Endodermal cell (in vitro differentiated cells): Measurements from ENCODE around the gene KCP. TPM values are rescaled to one million over a fixed set of nuclear protein-coding genes. Genes with fewer than 3 reads are reported as not detected.

ENCODE experiments used
- DNase-seq: peaks from one replicate; pipeline ENCODE4 v3.0.0-alpha.2; 2017
- H3K27ac ChIP-seq: 2 replicates; pipeline ENCODE4 v1.5.1; 2013; ENCODE audit warnings: mild to moderate bottlenecking, low read depth, low read length, moderate library complexity
- H3K27me3 ChIP-seq: 2 replicates; pipeline ENCODE4 v1.6.1; 2013; ENCODE audit warnings: mild to moderate bottlenecking, low read length, moderate library complexity; ENCODE audit not compliant: insufficient read depth, control insufficient read depth, poor library complexity, severe bottlenecking
- H3K36me3 ChIP-seq: 2 replicates; pipeline ENCODE4 v1.7.0; 2013; ENCODE audit warnings: mild to moderate bottlenecking, low read length, moderate library complexity; ENCODE audit not compliant: control insufficient read depth, insufficient read depth
- H3K4me1 ChIP-seq: one replicate; pipeline ENCODE4 v1.7.0; 2013; ENCODE audit warnings: low read length; ENCODE audit not compliant: control insufficient read depth, insufficient read depth
- H3K4me3 ChIP-seq: 2 replicates; pipeline ENCODE4 v1.5.1; 2013; ENCODE audit warnings: mild to moderate bottlenecking, low read length, moderate library complexity
- H3K9ac ChIP-seq: 2 replicates; pipeline ENCODE4 v1.6.1; 2013; ENCODE audit warnings: mild to moderate bottlenecking, low read length, moderate library complexity; ENCODE audit not compliant: poor library complexity, severe bottlenecking; ENCODE audit errors: extremely low read depth
- H3K9me3 ChIP-seq: 2 replicates; pipeline ENCODE4 v1.6.1; 2013; ENCODE audit warnings: mild to moderate bottlenecking, low read length, moderate library complexity; ENCODE audit not compliant: control insufficient read depth
- H3K27ac Mint-ChIP-seq: 2 replicates; pipeline ENCODE4 v1.8.0; 2020; ENCODE audit warnings: mixed read lengths
- H3K27me3 Mint-ChIP-seq: 2 replicates; pipeline ENCODE4 v1.8.0; 2021; ENCODE audit warnings: mild to moderate bottlenecking, mixed read lengths; ENCODE audit not compliant: insufficient read depth
- H3K36me3 Mint-ChIP-seq: 2 replicates; pipeline ENCODE4 v1.8.0; 2020; ENCODE audit warnings: low read depth, mixed read lengths
- H3K4me1 Mint-ChIP-seq: 2 replicates; pipeline ENCODE4 v1.8.0; 2020; ENCODE audit warnings: mixed read lengths
- H3K4me3 Mint-ChIP-seq: 2 replicates; pipeline ENCODE4 v1.8.0; 2020; ENCODE audit warnings: mild to moderate bottlenecking, moderate library complexity, mixed read lengths
- H3K9me3 Mint-ChIP-seq: 2 replicates; pipeline ENCODE4 v1.8.0; 2020; ENCODE audit warnings: mild to moderate bottlenecking, mixed read lengths
- WGBS, 2 experiments: methylation state at CpG; one replicate each; pipeline versions ENCODE4 v1.1.5 to v1.1.7; 2013; ENCODE audit warnings: missing lambda C conversion rate in 2 of 2, mixed read lengths in 1 of 2; ENCODE audit not compliant: insufficient coverage in 1 of 2, insufficient read length in 1 of 2; 5-methylcytosine and 5-hydroxymethylcytosine counted together
- total RNA-seq, 2 donors: library from RNA; stranded (reverse); fragmentation: NEBNext Ultra II Directional in 1 of 2; extraction: Animal tissue kit (Norgen Biotek cat#: 25700) in 1 of 2; gene quantifications; 2 replicates in 1 of 2; 3 replicates in 1 of 2; pipeline ENCODE4 v1.2.1, GENCODE V29; 2021
- TF ChIP-seq, protein P1 (sequence below): fragments of 200-600 bp; sonication (generic); conservative IDR thresholded peaks from 2 replicates; pipeline ENCODE4 v1.5.0; 2021; ENCODE audit warnings: antibody characterized with exemption, mild to moderate bottlenecking

Gene KCP
- total RNA-seq, 2 donors from 2014 or later = 21.1 to 33.3 TPM

DNA sequence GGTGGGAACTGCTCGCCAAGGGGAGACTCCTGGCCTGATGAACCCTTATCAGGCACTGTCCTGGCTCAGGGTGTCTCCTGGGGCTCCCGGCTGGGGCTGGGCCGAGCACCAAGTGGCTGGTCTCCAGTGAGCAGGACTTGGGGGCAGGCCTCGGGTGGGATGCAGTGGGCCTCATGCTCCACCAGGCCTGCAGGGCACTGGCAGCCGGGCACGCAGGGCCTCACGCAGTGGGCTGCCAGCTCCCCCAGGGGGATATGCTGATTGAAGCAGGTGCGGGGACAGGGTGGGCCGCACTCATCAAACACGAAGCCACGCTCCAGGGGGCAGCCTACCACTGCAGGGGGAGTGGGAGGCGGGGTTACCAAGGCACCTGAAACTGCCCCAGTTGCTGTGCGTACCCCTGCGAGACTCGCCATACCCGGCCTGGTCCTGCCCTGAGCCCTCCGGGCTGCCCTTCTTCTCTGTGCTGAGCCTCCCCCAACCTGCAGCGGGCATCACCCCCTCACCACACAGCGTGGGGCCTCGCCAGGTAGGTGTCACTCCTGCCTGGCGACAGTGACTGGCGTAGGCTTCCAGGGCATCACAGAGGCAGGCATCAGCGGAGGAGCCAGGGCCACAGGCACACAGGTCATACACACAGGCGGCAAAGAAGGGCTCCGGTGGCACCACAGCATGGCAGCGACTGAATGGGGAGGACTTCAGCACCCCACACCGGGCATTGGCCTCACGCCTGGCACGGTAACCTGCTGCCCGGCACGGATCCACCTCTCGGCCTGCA is 33.3 kb downstream of the KCP start:
- Histone ChIP-seq H3K4me1 (no peaks in the 10 kb centered on the region), H3K4me3 (no peak overlapping the region), H3K36me3 (no peaks in the 10 kb centered on the region), H3K27me3 (no peaks in the 10 kb centered on the region), H3K27ac (no peak overlapping the region), H3K9me3 (no peaks in the 10 kb centered on the region), H3K9ac (no peak overlapping the region)
- Mint-ChIP-seq H3K9me3 (no peaks in the 10 kb centered on the region), H3K27me3 (peaks cover 2% of the 10 kb centered on the region), H3K27ac (no peak overlapping the region), H3K4me3 (no peak overlapping the region), H3K36me3 (no peaks in the 10 kb centered on the region), H3K4me1 (no peaks in the 10 kb centered on the region)
- WGBS, 2 experiments = 91 to 93% methylated on average over 27 to 32 of the region's 32 CpGs
- TF ChIP-seq, protein P1, sequence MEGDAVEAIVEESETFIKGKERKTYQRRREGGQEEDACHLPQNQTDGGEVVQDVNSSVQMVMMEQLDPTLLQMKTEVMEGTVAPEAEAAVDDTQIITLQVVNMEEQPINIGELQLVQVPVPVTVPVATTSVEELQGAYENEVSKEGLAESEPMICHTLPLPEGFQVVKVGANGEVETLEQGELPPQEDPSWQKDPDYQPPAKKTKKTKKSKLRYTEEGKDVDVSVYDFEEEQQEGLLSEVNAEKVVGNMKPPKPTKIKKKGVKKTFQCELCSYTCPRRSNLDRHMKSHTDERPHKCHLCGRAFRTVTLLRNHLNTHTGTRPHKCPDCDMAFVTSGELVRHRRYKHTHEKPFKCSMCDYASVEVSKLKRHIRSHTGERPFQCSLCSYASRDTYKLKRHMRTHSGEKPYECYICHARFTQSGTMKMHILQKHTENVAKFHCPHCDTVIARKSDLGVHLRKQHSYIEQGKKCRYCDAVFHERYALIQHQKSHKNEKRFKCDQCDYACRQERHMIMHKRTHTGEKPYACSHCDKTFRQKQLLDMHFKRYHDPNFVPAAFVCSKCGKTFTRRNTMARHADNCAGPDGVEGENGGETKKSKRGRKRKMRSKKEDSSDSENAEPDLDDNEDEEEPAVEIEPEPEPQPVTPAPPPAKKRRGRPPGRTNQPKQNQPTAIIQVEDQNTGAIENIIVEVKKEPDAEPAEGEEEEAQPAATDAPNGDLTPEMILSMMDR = no peak
- no peak for DNase-seq

GRCh38 chr7:128876586-128876977 is 33.9 kb downstream of the KCP start:
- no peaks in the 10 kb centered on the region for H3K4me1 Mint-ChIP-seq
- H3K36me3 ChIP-seq = no peaks in the 10 kb centered on the region
- no peak overlapping the region for H3K27ac Mint-ChIP-seq
- no peak overlapping the region for H3K9ac ChIP-seq
- TF ChIP-seq, protein P1 = no peak
- no peak overlapping the region for H3K4me3 Mint-ChIP-seq
- no peaks in the 10 kb centered on the region for H3K9me3 ChIP-seq
- no peaks in the 10 kb centered on the region for H3K9me3 Mint-ChIP-seq
- no peak overlapping the region for H3K4me3 ChIP-seq
- DNase-seq = no peak
- H3K27ac ChIP-seq = no peak overlapping the region
- H3K27me3 Mint-ChIP-seq = peaks cover 8% of the 10 kb centered on the region
- no peaks in the 10 kb centered on the region for H3K4me1 ChIP-seq
- no peaks in the 10 kb centered on the region for H3K27me3 ChIP-seq
- H3K36me3 Mint-ChIP-seq = no peaks in the 10 kb centered on the region
- 80 to 87% methylated on average over 1 to 5 of the region's 5 CpGs for WGBS, 2 experiments

DNA sequence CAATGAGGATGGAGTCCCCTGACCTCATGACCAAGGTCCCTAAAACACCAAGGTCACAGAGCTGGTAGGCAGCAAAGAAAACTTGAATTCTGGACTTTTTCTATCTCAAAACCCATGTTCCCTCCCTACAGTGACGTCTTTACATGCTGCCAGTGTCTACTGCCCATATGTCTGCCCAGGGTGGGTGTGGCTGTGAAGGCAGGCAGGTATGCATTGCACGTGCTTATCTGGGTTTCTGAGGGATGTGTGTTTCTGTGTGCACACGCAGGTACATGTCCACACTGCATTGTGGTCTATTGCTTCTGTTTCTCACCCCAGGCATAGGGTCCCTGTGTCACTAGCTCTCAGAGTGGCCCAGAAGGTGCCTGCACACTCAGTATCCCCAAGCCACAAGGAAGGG is 34.4 kb downstream of the KCP start:
- Mint-ChIP-seq H3K27me3 (peaks cover 13% of the 10 kb centered on the region), H3K36me3 (no peaks in the 10 kb centered on the region), H3K9me3 (no peaks in the 10 kb centered on the region), H3K4me1 (no peaks in the 10 kb centered on the region), H3K27ac (no peak overlapping the region), H3K4me3 (no peak overlapping the region)
- H3K9ac ChIP-seq = no peak overlapping the region
- no peak overlapping the region for H3K27ac ChIP-seq
- no peaks in the 10 kb centered on the region for H3K4me1 ChIP-seq
- TF ChIP-seq, protein P1 = no peak
- no peaks in the 10 kb centered on the region for H3K36me3 ChIP-seq
- no peak for DNase-seq
- no peaks in the 10 kb centered on the region for H3K9me3 ChIP-seq
- peaks cover 3% of the 10 kb centered on the region for H3K27me3 ChIP-seq
- 72 to 100% methylated on average over 1 to 3 of the region's 3 CpGs for WGBS, 2 experiments
- H3K4me3 ChIP-seq = no peak overlapping the region
